Measurements from ENCODE around the gene NGEF. TPM values are rescaled to one million over a fixed set of nuclear protein-coding genes. Genes with fewer than 3 reads are reported as not detected.

NGEF gene
- total RNA-seq, 1 experiment from 2014 or later: 13.8 TPM

- Histone ChIP-seq H3K27me3 (replicated peaks) (no peaks in the 10 kb centered on the region), H3K27ac (no peak overlapping the region), H3K36me3 (0 out of 2 replicates have a peak, but pooled peaks cover 6% of the 10 kb centered on the region), H3K4me3 (no peak overlapping the region), H3K9me3 (replicated peaks) (no peaks in the 10 kb centered on the region), H3K4me1 (replicated peaks) (no peaks in the 10 kb centered on the region)
- no peak for DNase-seq (ENCODE audit: low read depth in 1 of 2, low spot score in 2 of 2)
Observed at GRCh38 chr2:232883116-232883721, 129.8 kb downstream of the NGEF start.

- Histone ChIP-seq H3K27ac (no peak overlapping the region), H3K4me1 (replicated peaks) (no peaks in the 10 kb centered on the region), H3K4me3 (no peak overlapping the region), H3K36me3 (0 out of 2 replicates have a peak, but pooled peaks cover 6% of the 10 kb centered on the region), H3K9me3 (replicated peaks) (no peaks in the 10 kb centered on the region), H3K27me3 (replicated peaks) (no peaks in the 10 kb centered on the region)
- no peak for DNase-seq (ENCODE audit: low read depth in 1 of 2, low spot score in 2 of 2)
Observed at GRCh38 chr2:232882505-232883115, 130.4 kb downstream of the NGEF start.

GRCh38 chr2:232882085-232882484 lies 131.0 kb downstream of the NGEF start:
- no peaks in the 10 kb centered on the region for H3K9me3 ChIP-seq (replicated peaks)
- H3K36me3 ChIP-seq: 0 out of 2 replicates have a peak, but pooled peaks cover 6% of the 10 kb centered on the region
- DNase-seq (ENCODE audit: low read depth in 1 of 2, low spot score in 2 of 2): no peak
- H3K27me3 ChIP-seq (replicated peaks): no peaks in the 10 kb centered on the region
- no peak overlapping the region for H3K4me3 ChIP-seq
- H3K4me1 ChIP-seq (replicated peaks): no peaks in the 10 kb centered on the region
- H3K27ac ChIP-seq: no peak overlapping the region

GRCh38 chr2:232880764-232881351 lies 132.2 kb downstream of the NGEF start:
- H3K9me3 ChIP-seq (replicated peaks): no peaks in the 10 kb centered on the region
- H3K4me1 ChIP-seq (replicated peaks): no peaks in the 10 kb centered on the region
- DNase-seq (ENCODE audit: low read depth in 1 of 2, low spot score in 2 of 2): no peak
- 0 out of 2 replicates have a peak, but pooled peaks cover 6% of the 10 kb centered on the region for H3K36me3 ChIP-seq
- no peaks in the 10 kb centered on the region for H3K27me3 ChIP-seq (replicated peaks)
- no peak overlapping the region for H3K4me3 ChIP-seq
- H3K27ac ChIP-seq: no peak overlapping the region

- Histone ChIP-seq H3K4me1 (replicated peaks) (no peaks in the 10 kb centered on the region), H3K36me3 (0 out of 2 replicates have a peak, but pooled peaks cover 6% of the 10 kb centered on the region), H3K27ac (no peak overlapping the region), H3K9me3 (replicated peaks) (no peaks in the 10 kb centered on the region), H3K27me3 (replicated peaks) (no peaks in the 10 kb centered on the region), H3K4me3 (no peak overlapping the region)
- no peak for DNase-seq (ENCODE audit: low read depth in 1 of 2, low spot score in 2 of 2)
Observed at GRCh38 chr2:232879618-232880494, 133.2 kb downstream of the NGEF start.

- Histone ChIP-seq H3K4me3 (no peak overlapping the region), H3K4me1 (replicated peaks) (no peaks in the 10 kb centered on the region; the same call in 1 of the 2 replicates), H3K27ac (no peak overlapping the region), H3K27me3 (replicated peaks) (no peaks in the 10 kb centered on the region), H3K9me3 (replicated peaks) (no peaks in the 10 kb centered on the region), H3K36me3 (0 out of 2 replicates have a peak, but pooled peaks cover 6% of the 10 kb centered on the region)
- no peak for DNase-seq (ENCODE audit: low read depth in 1 of 2, low spot score in 2 of 2)
Observed at GRCh38 chr2:232878855-232879617, 134.0 kb downstream of the NGEF start.

- Histone ChIP-seq H3K9me3 (replicated peaks) (no peaks in the 10 kb centered on the region), H3K27ac (no peak overlapping the region), H3K27me3 (replicated peaks) (no peaks in the 10 kb centered on the region), H3K4me3 (no peak overlapping the region), H3K4me1 (replicated peaks) (peaks cover 8% of the 10 kb centered on the region), H3K36me3 (0 out of 2 replicates have a peak, but pooled peaks cover 3% of the 10 kb centered on the region)
- no peak for DNase-seq (ENCODE audit: low read depth in 1 of 2, low spot score in 2 of 2)
Observed at GRCh38 chr2:232877940-232878511, 135.0 kb downstream of the NGEF start.

GRCh38 chr2:232876978-232877441 lies 136.0 kb downstream of the NGEF start:
- DNase-seq (ENCODE audit: low read depth in 1 of 2, low spot score in 2 of 2): no peak
- H3K4me3 ChIP-seq: no peak overlapping the region
- no peaks in the 10 kb centered on the region for H3K27me3 ChIP-seq (replicated peaks)
- H3K36me3 ChIP-seq: no peaks in the 10 kb centered on the region
- no peak overlapping the region for H3K27ac ChIP-seq
- H3K4me1 ChIP-seq (replicated peaks): peaks cover 18% of the 10 kb centered on the region
- H3K9me3 ChIP-seq (replicated peaks): no peaks in the 10 kb centered on the region

- no peak for DNase-seq (ENCODE audit: low read depth in 1 of 2, low spot score in 2 of 2)
- H3K4me3 ChIP-seq: no peak overlapping the region
- no peak overlapping the region for H3K27ac ChIP-seq
- H3K4me1 ChIP-seq (replicated peaks): peaks cover 25% of the 10 kb centered on the region
- no peaks in the 10 kb centered on the region for H3K36me3 ChIP-seq
- H3K9me3 ChIP-seq (replicated peaks): no peaks in the 10 kb centered on the region
- no peaks in the 10 kb centered on the region for H3K27me3 ChIP-seq (replicated peaks)
Observed at GRCh38 chr2:232876161-232876977, 136.7 kb downstream of the NGEF start.

GRCh38 chr2:232875256-232876121 lies 137.6 kb downstream of the NGEF start:
- Histone ChIP-seq H3K27me3 (replicated peaks) (no peaks in the 10 kb centered on the region), H3K36me3 (peaks cover 3% of the 10 kb centered on the region; the same call in 1 of the 2 replicates), H3K4me3 (no peak overlapping the region), H3K27ac (no peak overlapping the region), H3K9me3 (replicated peaks) (no peaks in the 10 kb centered on the region), H3K4me1 (replicated peaks) (peaks cover 34% of the 10 kb centered on the region)
- no peak for DNase-seq (ENCODE audit: low read depth in 1 of 2, low spot score in 2 of 2)

GRCh38 chr2:232874677-232875223 lies 138.3 kb downstream of the NGEF start:
- H3K27ac ChIP-seq: no peak overlapping the region
- no peaks in the 10 kb centered on the region for H3K27me3 ChIP-seq (replicated peaks)
- peaks cover 5% of the 10 kb centered on the region; the same call in 1 of the 2 replicates for H3K36me3 ChIP-seq
- DNase-seq (ENCODE audit: low read depth in 1 of 2, low spot score in 2 of 2): no peak
- peaks cover 40% of the 10 kb centered on the region for H3K4me1 ChIP-seq (replicated peaks)
- H3K4me3 ChIP-seq: no peak overlapping the region
- H3K9me3 ChIP-seq (replicated peaks): no peaks in the 10 kb centered on the region

Measured in SJSA1 (cell line).